ENCODE results near the gene RRM1. TPM values are rescaled to one million over a fixed set of nuclear protein-coding genes. Genes with fewer than 3 reads are reported as not detected.
A peak's percentile ranks its signal among the peaks of the same experiment; 100 is the strongest.

Gene RRM1
- total and polyA plus RNA-seq, 9 of the 15 experiments (the other 6 are each of a cell fraction or from before 2014, with no cell fraction given) = 113 to 270 (median 163) TPM

DNA sequence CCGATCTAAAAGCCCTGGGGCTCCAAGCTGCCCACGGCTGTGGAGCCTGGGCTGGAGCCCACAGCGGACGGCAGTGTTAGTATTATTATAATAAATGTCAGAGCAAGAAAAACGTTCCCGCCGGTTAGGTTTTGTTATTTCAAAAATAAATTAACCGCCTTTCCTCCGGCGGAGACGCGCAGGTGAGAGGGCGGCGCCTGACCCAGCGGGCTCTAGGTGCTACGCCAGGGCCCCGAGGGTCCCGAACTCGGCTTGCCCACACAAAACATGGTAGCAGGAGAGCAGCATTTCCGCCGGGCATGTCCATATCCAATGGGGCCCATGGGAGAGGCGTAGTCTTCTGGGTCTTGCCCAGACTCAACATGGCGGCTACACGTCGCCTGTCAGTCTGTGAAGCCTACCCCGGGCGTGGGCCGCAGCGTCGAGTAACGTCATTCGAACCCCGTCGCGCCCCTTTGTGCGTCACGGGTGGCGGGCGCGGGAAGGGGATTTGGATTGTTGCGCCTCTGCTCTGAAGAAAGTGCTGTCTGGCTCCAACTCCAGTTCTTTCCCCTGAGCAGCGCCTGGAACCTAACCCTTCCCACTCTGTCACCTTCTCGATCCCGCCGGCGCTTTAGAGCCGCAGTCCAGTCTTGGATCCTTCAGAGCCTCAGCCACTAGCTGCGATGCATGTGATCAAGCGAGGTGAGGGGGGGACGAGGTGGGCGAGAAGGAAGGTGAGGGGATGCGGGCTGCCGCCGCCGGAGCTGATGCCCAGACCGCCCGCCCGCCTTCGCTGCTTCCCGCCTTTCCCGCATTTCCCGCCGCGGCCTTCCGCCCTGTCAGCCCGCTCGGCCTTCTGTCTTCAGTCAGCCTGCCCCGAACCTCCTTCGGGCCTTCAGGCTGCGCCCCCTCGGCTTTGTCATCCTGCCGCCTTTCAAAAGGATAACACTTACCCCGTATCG lies at the start of gene RRM1 (continued):
- TF ChIP-seq, protein P1, sequence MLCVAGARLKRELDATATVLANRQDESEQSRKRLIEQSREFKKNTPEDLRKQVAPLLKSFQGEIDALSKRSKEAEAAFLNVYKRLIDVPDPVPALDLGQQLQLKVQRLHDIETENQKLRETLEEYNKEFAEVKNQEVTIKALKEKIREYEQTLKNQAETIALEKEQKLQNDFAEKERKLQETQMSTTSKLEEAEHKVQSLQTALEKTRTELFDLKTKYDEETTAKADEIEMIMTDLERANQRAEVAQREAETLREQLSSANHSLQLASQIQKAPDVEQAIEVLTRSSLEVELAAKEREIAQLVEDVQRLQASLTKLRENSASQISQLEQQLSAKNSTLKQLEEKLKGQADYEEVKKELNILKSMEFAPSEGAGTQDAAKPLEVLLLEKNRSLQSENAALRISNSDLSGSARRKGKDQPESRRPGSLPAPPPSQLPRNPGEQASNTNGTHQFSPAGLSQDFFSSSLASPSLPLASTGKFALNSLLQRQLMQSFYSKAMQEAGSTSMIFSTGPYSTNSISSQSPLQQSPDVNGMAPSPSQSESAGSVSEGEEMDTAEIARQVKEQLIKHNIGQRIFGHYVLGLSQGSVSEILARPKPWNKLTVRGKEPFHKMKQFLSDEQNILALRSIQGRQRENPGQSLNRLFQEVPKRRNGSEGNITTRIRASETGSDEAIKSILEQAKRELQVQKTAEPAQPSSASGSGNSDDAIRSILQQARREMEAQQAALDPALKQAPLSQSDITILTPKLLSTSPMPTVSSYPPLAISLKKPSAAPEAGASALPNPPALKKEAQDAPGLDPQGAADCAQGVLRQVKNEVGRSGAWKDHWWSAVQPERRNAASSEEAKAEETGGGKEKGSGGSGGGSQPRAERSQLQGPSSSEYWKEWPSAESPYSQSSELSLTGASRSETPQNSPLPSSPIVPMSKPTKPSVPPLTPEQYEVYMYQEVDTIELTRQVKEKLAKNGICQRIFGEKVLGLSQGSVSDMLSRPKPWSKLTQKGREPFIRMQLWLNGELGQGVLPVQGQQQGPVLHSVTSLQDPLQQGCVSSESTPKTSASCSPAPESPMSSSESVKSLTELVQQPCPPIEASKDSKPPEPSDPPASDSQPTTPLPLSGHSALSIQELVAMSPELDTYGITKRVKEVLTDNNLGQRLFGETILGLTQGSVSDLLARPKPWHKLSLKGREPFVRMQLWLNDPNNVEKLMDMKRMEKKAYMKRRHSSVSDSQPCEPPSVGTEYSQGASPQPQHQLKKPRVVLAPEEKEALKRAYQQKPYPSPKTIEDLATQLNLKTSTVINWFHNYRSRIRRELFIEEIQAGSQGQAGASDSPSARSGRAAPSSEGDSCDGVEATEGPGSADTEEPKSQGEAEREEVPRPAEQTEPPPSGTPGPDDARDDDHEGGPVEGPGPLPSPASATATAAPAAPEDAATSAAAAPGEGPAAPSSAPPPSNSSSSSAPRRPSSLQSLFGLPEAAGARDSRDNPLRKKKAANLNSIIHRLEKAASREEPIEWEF (CRISPR knock-in tag; IDR thresholded peaks at IDR 0.05) = no peak
- TF ChIP-seq, protein P2, sequence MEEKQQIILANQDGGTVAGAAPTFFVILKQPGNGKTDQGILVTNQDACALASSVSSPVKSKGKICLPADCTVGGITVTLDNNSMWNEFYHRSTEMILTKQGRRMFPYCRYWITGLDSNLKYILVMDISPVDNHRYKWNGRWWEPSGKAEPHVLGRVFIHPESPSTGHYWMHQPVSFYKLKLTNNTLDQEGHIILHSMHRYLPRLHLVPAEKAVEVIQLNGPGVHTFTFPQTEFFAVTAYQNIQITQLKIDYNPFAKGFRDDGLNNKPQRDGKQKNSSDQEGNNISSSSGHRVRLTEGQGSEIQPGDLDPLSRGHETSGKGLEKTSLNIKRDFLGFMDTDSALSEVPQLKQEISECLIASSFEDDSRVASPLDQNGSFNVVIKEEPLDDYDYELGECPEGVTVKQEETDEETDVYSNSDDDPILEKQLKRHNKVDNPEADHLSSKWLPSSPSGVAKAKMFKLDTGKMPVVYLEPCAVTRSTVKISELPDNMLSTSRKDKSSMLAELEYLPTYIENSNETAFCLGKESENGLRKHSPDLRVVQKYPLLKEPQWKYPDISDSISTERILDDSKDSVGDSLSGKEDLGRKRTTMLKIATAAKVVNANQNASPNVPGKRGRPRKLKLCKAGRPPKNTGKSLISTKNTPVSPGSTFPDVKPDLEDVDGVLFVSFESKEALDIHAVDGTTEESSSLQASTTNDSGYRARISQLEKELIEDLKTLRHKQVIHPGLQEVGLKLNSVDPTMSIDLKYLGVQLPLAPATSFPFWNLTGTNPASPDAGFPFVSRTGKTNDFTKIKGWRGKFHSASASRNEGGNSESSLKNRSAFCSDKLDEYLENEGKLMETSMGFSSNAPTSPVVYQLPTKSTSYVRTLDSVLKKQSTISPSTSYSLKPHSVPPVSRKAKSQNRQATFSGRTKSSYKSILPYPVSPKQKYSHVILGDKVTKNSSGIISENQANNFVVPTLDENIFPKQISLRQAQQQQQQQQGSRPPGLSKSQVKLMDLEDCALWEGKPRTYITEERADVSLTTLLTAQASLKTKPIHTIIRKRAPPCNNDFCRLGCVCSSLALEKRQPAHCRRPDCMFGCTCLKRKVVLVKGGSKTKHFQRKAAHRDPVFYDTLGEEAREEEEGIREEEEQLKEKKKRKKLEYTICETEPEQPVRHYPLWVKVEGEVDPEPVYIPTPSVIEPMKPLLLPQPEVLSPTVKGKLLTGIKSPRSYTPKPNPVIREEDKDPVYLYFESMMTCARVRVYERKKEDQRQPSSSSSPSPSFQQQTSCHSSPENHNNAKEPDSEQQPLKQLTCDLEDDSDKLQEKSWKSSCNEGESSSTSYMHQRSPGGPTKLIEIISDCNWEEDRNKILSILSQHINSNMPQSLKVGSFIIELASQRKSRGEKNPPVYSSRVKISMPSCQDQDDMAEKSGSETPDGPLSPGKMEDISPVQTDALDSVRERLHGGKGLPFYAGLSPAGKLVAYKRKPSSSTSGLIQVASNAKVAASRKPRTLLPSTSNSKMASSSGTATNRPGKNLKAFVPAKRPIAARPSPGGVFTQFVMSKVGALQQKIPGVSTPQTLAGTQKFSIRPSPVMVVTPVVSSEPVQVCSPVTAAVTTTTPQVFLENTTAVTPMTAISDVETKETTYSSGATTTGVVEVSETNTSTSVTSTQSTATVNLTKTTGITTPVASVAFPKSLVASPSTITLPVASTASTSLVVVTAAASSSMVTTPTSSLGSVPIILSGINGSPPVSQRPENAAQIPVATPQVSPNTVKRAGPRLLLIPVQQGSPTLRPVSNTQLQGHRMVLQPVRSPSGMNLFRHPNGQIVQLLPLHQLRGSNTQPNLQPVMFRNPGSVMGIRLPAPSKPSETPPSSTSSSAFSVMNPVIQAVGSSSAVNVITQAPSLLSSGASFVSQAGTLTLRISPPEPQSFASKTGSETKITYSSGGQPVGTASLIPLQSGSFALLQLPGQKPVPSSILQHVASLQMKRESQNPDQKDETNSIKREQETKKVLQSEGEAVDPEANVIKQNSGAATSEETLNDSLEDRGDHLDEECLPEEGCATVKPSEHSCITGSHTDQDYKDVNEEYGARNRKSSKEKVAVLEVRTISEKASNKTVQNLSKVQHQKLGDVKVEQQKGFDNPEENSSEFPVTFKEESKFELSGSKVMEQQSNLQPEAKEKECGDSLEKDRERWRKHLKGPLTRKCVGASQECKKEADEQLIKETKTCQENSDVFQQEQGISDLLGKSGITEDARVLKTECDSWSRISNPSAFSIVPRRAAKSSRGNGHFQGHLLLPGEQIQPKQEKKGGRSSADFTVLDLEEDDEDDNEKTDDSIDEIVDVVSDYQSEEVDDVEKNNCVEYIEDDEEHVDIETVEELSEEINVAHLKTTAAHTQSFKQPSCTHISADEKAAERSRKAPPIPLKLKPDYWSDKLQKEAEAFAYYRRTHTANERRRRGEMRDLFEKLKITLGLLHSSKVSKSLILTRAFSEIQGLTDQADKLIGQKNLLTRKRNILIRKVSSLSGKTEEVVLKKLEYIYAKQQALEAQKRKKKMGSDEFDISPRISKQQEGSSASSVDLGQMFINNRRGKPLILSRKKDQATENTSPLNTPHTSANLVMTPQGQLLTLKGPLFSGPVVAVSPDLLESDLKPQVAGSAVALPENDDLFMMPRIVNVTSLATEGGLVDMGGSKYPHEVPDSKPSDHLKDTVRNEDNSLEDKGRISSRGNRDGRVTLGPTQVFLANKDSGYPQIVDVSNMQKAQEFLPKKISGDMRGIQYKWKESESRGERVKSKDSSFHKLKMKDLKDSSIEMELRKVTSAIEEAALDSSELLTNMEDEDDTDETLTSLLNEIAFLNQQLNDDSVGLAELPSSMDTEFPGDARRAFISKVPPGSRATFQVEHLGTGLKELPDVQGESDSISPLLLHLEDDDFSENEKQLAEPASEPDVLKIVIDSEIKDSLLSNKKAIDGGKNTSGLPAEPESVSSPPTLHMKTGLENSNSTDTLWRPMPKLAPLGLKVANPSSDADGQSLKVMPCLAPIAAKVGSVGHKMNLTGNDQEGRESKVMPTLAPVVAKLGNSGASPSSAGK (IDR thresholded peaks at IDR 0.05) = peak; percentile 74
- TF ChIP-seq, protein P3, sequence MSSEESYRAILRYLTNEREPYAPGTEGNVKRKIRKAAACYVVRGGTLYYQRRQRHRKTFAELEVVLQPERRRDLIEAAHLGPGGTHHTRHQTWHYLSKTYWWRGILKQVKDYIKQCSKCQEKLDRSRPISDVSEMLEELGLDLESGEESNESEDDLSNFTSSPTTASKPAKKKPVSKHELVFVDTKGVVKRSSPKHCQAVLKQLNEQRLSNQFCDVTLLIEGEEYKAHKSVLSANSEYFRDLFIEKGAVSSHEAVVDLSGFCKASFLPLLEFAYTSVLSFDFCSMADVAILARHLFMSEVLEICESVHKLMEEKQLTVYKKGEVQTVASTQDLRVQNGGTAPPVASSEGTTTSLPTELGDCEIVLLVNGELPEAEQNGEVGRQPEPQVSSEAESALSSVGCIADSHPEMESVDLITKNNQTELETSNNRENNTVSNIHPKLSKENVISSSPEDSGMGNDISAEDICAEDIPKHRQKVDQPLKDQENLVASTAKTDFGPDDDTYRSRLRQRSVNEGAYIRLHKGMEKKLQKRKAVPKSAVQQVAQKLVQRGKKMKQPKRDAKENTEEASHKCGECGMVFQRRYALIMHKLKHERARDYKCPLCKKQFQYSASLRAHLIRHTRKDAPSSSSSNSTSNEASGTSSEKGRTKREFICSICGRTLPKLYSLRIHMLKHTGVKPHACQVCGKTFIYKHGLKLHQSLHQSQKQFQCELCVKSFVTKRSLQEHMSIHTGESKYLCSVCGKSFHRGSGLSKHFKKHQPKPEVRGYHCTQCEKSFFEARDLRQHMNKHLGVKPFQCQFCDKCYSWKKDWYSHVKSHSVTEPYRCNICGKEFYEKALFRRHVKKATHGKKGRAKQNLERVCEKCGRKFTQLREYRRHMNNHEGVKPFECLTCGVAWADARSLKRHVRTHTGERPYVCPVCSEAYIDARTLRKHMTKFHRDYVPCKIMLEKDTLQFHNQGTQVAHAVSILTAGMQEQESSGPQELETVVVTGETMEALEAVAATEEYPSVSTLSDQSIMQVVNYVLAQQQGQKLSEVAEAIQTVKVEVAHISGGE (CRISPR knock-in tag; IDR thresholded peaks at IDR 0.05) = peak in 1 of 3 experiments; percentile 69; a peak in 2 of 6 replicates
- no peak for TF ChIP-seq ZC3H8 (IDR thresholded peaks at IDR 0.05)
